Heart left ventricle (tissue), 13 donors: ENCODE measurements around the gene TDP1.

Experiments used
- POLR2A ChIP-seq, 2 donors: fragments of 450-650 bp; IDR thresholded peaks; one replicate each; pipeline ENCODE4 v1.6.1; 2017; ENCODE audit warnings: antibody characterized with exemption in 2 of 2, mild to moderate bottlenecking in 2 of 2, moderate library complexity in 2 of 2
- TF ChIP-seq, protein P1 (sequence below), 12 donors: fragments of 200-600 bp; sonication (generic) in 4 of 12; IDR thresholded peaks; one replicate each; pipeline versions ENCODE4 v1.5.0 to v1.8.0; 2018 to 2022; ENCODE audit warnings: antibody characterized with exemption in 12 of 12, mild to moderate bottlenecking in 5 of 12
- donor health status: ischemic (EF 13 %, LVEDD 7.1; RV severe dilation, severe dysfunction).
- donor health status: DM: no; HTN: yes; CAD: no.
- donor health status: DM: no; HTN: no; CAD: no.
- donor health status: ischemic (EF 25% LVEDD 6.9; RV normal size, moderate dysfunction).
- donor health status: ischemic (EF 25% LVEDD 5.7; RV mildly dilated, moderate dysfunction).
- donor health status: ischemic (EF 35%, LVEDD 5.7; RV mildly dilated, moderate dysfunction).
- donor health status: nonischemic (EF 11% LVEDD 7.7; RV severe dilation, severe dysfunction).
- donor health status: DM: yes; HTN: yes; CAD: no.
- donor health status: PGD.
- donor health status: ischemic (EF 29% LVEDD 5.4; RV normal size, mild dysfunction).
- donor health status: nonischemic (EF 23%, LVEDD 6.1; RV moderate dilation, normal function).

- TF ChIP-seq, protein P1, sequence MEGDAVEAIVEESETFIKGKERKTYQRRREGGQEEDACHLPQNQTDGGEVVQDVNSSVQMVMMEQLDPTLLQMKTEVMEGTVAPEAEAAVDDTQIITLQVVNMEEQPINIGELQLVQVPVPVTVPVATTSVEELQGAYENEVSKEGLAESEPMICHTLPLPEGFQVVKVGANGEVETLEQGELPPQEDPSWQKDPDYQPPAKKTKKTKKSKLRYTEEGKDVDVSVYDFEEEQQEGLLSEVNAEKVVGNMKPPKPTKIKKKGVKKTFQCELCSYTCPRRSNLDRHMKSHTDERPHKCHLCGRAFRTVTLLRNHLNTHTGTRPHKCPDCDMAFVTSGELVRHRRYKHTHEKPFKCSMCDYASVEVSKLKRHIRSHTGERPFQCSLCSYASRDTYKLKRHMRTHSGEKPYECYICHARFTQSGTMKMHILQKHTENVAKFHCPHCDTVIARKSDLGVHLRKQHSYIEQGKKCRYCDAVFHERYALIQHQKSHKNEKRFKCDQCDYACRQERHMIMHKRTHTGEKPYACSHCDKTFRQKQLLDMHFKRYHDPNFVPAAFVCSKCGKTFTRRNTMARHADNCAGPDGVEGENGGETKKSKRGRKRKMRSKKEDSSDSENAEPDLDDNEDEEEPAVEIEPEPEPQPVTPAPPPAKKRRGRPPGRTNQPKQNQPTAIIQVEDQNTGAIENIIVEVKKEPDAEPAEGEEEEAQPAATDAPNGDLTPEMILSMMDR (IDR thresholded peaks at IDR 0.05) = no peak
- no peak for TF ChIP-seq POLR2A (IDR thresholded peaks at IDR 0.05)
These were observed 131.7 kb downstream of the TDP1 start for GRCh38 chr14:90087433-90087832.
